ENCODE measurements around the gene COA3.
A peak's percentile ranks its signal among the peaks of the same experiment; 100 is the strongest.

Gene COA3

DNA sequence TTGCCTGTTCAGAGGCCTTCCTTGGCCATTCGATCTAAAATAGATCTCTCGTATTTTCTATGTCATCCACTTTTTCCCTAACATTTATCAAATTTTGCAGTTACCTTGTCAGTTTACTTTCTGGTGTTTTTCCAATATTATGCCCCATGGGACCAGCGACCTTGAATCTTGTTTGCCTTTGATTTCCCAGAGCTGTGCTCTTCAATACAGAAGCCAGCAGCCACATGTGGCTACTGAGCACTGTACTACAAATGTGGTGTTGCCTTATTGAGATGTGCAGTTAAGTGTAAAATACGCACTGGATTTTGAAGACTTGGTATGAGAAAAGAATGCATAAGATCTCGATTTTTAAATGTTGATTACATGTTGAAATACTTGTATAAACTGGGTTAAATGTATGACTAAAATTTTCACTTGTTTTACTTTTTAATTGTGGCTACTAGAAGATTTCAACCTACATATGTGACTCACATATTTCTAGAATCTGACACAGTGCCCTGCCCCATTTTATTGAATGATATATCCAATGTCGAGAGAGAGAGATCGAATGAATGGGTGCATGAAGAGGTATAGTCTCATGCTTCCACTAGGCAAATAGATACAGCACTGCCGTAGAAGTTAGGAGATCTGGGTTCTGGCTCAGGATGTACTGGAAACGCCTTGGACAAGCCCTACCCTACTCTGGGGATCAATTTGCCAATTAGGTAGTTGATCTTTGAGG lies 33.9 kb upstream of the COA3 start:
- TF ChIP-seq, protein P1, sequence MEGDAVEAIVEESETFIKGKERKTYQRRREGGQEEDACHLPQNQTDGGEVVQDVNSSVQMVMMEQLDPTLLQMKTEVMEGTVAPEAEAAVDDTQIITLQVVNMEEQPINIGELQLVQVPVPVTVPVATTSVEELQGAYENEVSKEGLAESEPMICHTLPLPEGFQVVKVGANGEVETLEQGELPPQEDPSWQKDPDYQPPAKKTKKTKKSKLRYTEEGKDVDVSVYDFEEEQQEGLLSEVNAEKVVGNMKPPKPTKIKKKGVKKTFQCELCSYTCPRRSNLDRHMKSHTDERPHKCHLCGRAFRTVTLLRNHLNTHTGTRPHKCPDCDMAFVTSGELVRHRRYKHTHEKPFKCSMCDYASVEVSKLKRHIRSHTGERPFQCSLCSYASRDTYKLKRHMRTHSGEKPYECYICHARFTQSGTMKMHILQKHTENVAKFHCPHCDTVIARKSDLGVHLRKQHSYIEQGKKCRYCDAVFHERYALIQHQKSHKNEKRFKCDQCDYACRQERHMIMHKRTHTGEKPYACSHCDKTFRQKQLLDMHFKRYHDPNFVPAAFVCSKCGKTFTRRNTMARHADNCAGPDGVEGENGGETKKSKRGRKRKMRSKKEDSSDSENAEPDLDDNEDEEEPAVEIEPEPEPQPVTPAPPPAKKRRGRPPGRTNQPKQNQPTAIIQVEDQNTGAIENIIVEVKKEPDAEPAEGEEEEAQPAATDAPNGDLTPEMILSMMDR (IDR thresholded peaks at IDR 0.05; ENCODE audit: control insufficient read depth, extremely low read depth, insufficient read depth): no peak
- no peak for DNase-seq (ENCODE audit: low read depth)
- peak overlapping the region; percentile 74 for H3K4me3 ChIP-seq (ENCODE audit: low read depth, low read length)

DNA sequence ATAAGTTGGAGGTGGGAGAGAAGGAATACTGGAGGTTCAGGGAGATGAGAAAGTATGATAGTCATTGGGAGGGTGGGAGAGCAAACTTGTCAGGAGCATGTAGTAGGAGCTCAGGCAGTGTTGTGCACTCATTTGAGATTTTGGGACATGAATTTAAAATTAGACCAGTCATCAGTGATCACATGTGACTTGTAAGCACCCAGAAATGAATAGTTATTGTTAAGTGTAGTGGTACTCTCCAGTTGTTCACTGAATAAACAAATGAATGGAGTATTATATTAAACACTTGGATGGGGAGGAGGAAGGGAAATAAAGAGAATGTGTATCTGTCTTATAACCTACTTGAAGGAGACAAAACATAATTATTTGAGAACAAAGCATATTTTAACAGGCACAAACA lies 32.5 kb upstream of the COA3 start:
- no peak for DNase-seq (ENCODE audit: low read depth)
- TF ChIP-seq, protein P1 (IDR thresholded peaks at IDR 0.05; ENCODE audit: control insufficient read depth, extremely low read depth, insufficient read depth): no peak

GRCh38 chr17:42827472-42827871 lies 29.0 kb upstream of the COA3 start:
- TF ChIP-seq, protein P1 (IDR thresholded peaks at IDR 0.05; ENCODE audit: control insufficient read depth, extremely low read depth, insufficient read depth): no peak
- no peak for DNase-seq (ENCODE audit: low read depth)
- no peak overlapping the region for H3K4me3 ChIP-seq (ENCODE audit: low read depth, low read length)

More for the DNA sequence above, 32.5 kb upstream of the COA3 start:
- no peak overlapping the region for H3K4me3 ChIP-seq (ENCODE audit: low read depth, low read length)

- TF ChIP-seq, protein P1 (IDR thresholded peaks at IDR 0.05; ENCODE audit: control insufficient read depth, extremely low read depth, insufficient read depth): no peak
- H3K4me3 ChIP-seq (ENCODE audit: low read depth, low read length): no peak overlapping the region
- DNase-seq (ENCODE audit: low read depth): no peak
These were observed 22.7 kb upstream of the COA3 start for GRCh38 chr17:42821176-42821575.

DNA sequence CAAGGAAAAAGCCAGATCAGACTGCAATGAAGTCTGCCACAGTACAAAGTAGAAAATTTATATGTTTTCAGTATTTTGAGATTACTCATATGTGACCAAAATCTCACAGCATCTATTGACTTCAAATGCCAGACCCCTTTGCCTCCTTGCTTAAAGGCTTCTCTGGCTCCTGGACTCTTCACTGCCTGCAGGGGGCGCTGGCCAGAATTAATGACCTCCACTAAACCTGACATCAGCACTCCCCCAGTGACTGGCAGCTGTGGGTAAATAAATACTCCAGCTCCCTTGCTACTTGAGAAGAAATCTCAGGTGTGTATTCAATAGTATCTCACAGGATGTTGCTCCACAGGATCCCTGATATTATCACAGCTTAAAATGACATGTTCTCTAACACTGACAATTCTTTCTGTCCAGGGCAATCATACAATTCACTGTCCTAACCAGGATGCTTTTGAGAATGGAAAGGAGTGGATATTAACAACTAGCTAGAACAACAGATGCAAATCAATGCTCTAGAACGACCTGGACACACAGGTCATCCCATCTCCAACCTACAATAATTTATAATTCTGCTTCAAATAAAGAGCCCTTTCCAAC lies 21.5 kb upstream of the COA3 start:
- DNase-seq (ENCODE audit: low read depth): no peak
- no peak overlapping the region for H3K4me3 ChIP-seq (ENCODE audit: low read depth, low read length)
- TF ChIP-seq, protein P1 (IDR thresholded peaks at IDR 0.05; ENCODE audit: control insufficient read depth, extremely low read depth, insufficient read depth): peak; percentile 59

GRCh38 chr17:42818379-42818778 lies 19.9 kb upstream of the COA3 start:
- DNase-seq (ENCODE audit: low read depth): no peak
- TF ChIP-seq, protein P1 (IDR thresholded peaks at IDR 0.05; ENCODE audit: control insufficient read depth, extremely low read depth, insufficient read depth): no peak
- no peak overlapping the region for H3K4me3 ChIP-seq (ENCODE audit: low read depth, low read length)

Measured in LNCaP clone FGC (cell line).